A172 (cell line): ENCODE measurements around the gene SUGCT. TPM values are rescaled to one million over a fixed set of nuclear protein-coding genes. Genes with fewer than 3 reads are reported as not detected.
A peak's percentile ranks its signal among the peaks of the same experiment; 100 is the strongest.
"Not testable (repeated sequence)": the region's sequence is repeated elsewhere in the genome, so short reads cannot be mapped to it uniquely, and the experiment has no call there.

Source experiments
- DNase-seq: peaks from one replicate; pipeline ENCODE4 v3.0.0-alpha.2; 2015; ENCODE audit warnings: low spot score
- total RNA-seq: library from RNA; depleted of rRNA; stranded (reverse); fragments of >200 nt; shearing (Covaris generic); gene quantifications from 2 replicates; pipeline ENCODE4 v1.2.3, GENCODE V29; 2014

Gene SUGCT
- total RNA-seq, 1 experiment from 2014 or later = 3.3 TPM

- DNase-seq = no peak
Measured at GRCh38 chr7:40611095-40611871, 476.5 kb downstream of the SUGCT start.

DNA sequence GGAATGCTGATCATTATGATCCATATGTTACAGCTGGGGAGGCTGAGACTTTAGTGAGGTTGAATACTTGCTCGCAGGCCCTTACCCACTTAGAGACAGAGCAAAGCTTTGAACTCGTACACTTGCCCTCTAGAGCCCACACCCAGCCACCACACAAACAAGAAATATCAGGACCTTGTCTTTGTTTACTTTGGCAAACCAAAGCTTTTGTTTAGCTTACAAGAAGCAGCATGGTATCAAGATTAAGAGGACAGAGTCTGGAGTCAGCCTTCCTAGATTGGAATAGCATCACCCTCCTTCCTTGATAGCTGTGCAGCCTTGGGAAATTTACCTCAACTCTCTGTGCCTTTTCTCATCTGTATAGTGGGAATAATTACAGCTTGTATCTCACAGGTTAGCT, 477.5 kb downstream of the SUGCT start:
- DNase-seq = no peak

- DNase-seq = no peak
Measured at GRCh38 chr7:40619647-40620046, 484.8 kb downstream of the SUGCT start.

- no peak for DNase-seq
Measured at GRCh38 chr7:40621592-40621998, 486.8 kb downstream of the SUGCT start.

GRCh38 chr7:40622941-40623501, 488.2 kb downstream of the SUGCT start:
- DNase-seq = no peak

GRCh38 chr7:40623863-40624262, 489.1 kb downstream of the SUGCT start:
- DNase-seq = no peak

DNA sequence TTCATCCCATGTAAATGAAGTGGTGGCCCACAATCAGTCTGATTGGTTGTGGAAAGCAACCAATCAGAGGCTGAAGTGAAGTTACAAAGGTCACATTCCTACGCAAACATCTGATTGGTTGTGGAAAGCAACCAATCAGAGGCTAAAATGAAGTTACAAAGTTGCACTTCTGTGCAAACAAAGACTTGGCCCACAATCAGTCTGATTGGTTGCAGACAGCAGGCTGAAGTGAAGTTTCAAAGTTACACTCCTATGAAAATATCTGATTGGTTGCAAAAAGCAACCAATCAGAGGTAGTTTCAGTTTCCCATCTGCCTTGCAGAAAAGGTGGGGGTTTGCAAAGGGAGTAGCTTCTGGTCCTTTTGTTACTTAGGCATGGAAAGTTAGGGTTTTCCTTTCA, 492.6 kb downstream of the SUGCT start:
- peak; percentile 8 for DNase-seq

DNA sequence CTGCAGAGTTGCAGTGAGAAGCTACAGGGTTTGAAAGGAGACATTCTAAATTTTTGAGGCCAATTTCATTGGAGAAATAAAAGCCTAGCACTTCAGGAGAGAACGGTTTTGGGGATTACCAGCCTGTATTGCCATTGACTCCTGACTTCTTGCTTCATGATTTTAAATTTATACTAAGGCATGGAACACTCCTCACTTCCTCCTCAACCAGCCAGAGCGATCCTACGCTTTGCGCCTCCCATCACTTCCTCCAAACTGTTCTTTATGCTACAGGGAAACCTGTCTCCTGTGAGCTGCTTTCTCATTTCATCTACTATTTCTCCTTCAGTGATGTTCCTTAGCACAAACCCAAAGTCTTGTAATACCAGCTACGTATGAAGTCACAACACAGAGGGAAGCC, 495.1 kb downstream of the SUGCT start:
- DNase-seq = no peak

DNA sequence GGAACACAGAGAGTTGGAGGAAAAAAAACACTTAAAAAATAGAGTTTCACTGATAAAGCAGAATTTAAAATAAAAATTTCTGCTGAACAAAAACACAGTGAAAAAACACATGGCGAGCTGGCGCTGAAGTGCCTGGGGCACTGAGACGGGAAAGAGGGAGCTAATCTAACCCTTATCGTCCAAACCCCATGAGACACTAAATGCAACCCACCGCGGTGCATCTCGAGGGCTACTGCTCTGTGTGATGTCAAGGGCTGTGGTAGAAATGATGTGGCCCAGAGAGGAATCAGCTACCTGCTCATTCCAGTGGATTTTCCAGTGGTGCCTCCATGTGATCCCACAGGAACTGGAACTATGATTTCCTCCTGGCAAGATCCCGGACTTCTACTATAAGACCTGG, 499.3 kb downstream of the SUGCT start:
- DNase-seq = no peak

GRCh38 chr7:40638545-40639320, 503.9 kb downstream of the SUGCT start:
- DNase-seq = no peak

- no peak for DNase-seq
Measured at GRCh38 chr7:40640566-40640965, 505.8 kb downstream of the SUGCT start.

GRCh38 chr7:40641701-40642100, 506.9 kb downstream of the SUGCT start:
- DNase-seq = no peak

DNA sequence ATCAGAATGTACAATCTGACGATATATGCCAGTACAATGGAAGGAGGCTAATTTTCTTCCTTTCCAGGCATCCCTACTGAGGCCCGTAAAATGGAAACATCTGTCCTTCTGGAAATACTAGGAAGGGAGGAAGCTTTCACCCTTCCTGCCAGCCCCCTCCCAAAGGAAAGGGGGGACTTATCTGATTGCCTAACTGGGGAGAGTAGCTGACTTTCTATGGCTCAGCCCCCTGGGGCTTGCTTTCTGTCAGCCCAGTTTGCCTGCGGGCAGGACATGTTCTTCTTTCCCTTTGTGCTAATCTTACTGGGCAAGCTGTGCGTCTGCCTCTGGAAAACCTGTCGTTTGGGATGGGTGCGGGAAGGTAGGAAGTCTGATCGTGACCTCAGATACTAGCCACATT, 508.9 kb downstream of the SUGCT start:
- DNase-seq = no peak

GRCh38 chr7:40644454-40645188, 509.8 kb downstream of the SUGCT start:
- DNase-seq = no peak

DNA sequence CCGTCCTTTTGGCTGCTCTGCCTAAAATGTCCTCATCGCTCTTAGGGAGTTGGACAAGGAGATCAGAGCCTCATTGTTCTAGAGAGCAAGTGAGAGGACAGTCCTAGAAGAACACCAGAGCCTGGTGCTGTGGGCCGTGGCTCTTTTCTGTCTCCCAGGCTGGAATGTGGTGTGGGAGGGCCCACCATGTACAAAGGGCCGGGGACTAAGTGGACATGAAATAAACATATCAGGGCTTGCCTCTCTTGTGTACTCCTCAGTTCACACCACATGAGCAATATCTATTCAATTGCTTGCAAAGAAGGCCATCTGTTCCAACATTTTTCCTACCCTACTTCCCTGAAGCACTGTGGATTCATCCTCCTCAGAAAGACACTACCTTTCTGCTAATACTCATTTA, 510.4 kb downstream of the SUGCT start:
- no peak for DNase-seq

DNA sequence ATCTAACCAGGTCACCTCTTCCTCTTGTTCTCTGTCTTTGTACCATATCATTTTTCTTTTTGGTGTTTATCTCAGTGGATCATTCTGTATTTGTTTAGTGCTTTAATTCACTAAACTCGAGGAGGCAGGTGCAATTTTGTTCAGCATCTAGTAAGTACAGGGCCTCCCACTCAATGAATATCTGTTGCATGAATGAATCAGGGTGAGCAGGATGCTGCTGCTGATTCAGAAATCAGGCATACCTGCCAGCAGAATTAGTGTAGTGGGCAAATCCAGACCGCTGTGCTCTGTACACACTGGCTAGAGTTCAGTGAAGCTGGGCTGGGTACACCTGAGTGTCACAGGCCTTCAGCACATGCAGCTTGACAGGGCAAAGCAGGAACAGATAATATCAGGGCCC, 511.9 kb downstream of the SUGCT start:
- DNase-seq = no peak

DNA sequence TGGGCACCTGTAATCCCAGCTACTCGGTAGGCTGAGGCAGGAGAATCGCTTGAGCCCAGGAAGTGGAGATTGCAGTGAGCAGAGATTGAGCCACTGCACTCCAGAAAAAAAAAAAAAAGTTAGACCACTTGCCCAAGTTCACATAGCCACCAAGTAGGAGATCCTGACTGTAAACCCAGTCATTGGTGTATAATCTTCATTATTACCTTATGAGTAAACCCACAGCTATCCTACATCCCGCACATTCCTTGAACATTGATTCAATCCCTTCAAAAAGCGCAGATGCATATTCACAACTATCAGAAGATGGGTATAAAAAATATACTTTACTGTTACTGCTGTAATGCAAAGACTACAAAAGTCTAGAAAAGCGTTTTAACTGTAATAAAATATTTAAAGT, 512.9 kb downstream of the SUGCT start:
- no peak for DNase-seq

DNA sequence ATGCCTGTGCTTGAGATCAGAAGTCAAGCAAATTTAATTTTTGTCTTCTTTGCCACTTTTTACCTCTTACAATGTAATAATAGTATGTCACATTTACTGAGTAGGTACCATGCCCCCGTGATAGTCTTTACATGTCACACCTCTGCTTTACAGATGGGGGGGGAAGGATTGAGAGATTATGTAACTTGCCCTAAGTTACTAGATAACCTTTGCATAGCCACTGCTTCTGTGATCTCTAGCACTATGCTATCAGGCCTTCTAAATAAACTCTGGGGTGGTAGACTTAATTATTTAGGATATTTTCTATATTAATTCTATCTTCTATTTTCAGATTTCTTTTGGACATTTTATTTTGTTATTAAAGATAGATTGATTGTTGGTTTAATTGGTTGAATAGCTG, 514.4 kb downstream of the SUGCT start:
- no peak for DNase-seq

DNA sequence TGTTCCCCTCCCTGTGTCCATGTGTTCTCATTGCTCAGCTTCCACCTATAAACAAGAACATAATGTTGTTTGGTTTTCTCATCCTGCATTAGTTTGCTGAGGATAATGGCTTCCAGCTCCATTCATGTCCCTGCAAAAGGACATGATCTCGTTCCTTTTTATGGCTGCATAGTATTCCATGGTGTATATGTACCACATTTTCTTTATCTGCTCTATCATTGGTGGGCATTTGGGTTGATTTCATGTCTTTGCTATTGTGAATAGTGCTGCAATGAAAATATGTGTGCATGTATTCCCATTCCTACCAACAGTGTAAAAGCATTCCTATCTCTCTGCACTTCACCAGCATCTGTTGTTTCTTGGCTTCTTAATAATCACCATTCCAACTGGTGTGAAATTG, 516.1 kb downstream of the SUGCT start:
- not testable (repeated sequence) for DNase-seq

- no peak for DNase-seq
Measured at GRCh38 chr7:40654171-40654570, 519.4 kb downstream of the SUGCT start.

DNA sequence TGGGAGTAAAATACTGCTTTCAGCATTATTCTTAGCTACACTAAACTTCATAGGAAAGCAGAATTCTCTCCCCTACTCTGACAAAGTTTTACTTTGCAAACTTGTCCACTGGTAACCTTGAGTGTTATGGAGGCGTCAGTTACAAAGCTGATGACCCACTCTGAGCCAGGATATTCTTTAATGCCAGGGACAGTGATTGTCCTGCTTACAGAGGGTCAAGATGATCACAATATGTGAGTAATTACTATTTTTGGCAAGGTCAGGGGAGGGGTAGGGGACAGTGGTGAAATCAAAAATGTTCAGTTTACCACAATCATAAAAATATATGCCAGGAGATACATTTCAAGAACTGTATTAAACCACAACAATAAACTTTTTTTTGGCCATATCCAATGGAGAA, 520.6 kb downstream of the SUGCT start:
- DNase-seq = no peak

DNA sequence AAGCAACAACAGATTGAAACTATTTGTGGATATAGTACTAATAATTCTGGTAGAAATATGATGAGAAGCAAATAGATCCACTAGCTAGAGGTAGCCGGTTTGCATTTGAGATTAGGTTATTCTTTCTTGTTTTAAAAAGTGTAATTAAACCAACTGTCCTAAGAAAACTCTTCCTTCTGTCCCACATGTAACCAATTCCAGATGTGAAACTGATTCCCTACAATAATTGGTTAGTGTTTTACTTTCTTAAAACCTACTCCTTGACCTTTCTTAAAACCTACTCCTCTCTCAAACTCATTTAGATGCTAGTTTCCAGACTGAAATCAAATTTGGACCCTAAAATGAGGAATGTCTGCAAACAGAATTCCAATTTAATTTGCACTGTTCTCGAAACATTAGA, 521.5 kb downstream of the SUGCT start:
- no peak for DNase-seq
